Left renal cortex interstitium (tissue), 4 donors: Measurements from ENCODE around the gene AP1G1. TPM values are rescaled to one million over a fixed set of nuclear protein-coding genes. Genes with fewer than 3 reads are reported as not detected.
A peak's percentile ranks its signal among the peaks of the same experiment; 100 is the strongest.
"Not testable (repeated sequence)": the region's sequence is repeated elsewhere in the genome, so short reads cannot be mapped to it uniquely, and the experiment has no call there.

Experiments
- DNase-seq, 4 donors: peaks; one replicate each; pipeline ENCODE4 v3.0.0-alpha.2; 2013; ENCODE audit warnings: low read depth in 4 of 4, low spot score in 2 of 4, missing footprints in 1 of 4
- polyA plus RNA-seq, 4 donors: library from polyadenylated mRNA; unstranded; fragments of 120-200 nt; gene quantifications; one replicate each; pipeline ENCODE4 v1.2.1, GENCODE V29; 2013; ENCODE audit not compliant: insufficient read length in 4 of 4

AP1G1 gene
- polyA plus RNA-seq = 10 to 100 TPM; 65.7 to 97.9 (median 89.5) TPM

DNA sequence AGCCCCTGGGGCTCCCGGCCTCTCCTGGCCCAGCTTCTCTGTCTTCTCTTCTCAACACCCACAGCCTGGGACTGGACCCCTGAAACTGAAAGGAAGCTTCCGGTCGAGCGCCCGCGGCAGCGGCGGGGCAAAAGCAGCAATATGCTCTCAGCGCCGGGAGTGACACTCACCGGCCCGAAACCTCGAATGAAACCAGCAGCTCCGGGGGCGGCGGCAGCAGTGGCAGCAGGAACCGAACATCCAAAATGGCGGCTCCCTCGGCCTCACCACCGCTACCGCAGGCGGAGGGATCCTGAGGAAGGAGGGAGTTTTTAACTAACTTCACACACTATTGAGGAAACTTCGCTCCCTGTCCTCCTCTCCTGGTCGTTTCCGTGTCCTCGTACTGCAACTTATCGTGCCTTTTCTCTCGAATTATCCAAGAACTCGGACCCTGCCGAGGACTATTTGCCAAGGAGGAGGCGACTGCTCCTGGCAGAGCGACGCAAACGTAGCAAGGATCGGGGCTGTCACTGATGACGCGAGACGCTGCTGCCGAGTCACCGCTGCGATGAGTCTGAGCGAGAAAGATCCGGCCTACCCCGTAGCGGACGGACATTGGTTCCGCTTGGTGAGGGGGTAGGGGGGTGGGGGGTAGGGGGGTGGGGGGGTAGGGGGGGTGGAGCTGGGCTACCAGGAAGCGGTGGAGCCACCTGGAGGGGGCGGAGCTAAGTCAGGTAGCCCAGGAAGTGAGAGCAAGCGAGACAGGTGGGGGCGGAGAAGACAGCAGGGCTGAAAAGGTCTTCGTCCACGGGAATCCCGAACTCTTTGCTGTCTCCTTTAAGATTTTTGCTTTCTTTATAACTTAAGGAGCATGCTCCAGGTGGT, at the start of gene AP1G1:
Gene AP1G1 (minus strand): TSS at position 242 of the 867 bp plus-strand sequence. CDS start 19,355 bp downstream, outside the sequence.
- peak; percentile 96 to 100 (median 98) for DNase-seq

DNA sequence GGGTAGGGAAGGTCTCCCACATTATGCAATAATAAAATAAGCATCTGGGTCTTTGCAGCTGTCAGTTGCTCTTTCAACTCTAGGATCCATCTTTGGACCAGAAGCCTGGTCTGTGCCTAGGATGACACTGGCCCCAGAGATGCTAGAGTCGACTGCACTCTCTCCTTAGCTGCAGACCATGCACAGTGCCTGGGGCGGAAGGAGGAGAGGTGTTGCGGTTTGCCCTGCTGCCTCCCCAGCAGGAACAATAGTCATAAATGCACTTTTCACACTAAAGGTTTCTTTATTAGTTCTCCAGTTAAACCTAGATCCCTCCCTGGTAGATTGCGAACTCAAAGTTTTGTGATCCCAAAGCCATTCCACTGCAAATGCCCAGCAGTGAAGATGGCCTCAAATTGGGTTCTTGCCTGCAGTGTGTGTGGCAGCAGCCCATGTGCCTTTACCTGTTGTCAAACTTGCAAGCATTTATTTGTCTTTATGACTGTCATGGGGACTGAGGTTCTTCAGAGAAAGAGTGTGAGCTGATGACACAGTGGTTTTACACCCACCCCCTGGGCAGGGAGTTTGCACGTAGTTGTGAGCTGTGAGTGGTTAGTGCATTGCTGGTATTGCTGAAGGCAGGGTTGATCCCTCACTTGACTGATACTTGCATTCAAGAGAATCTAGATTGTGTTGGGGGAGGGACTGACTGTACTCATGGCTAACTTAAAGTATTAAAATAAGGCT, 47.5 kb upstream of the AP1G1 start:
- no peak for DNase-seq

DNA sequence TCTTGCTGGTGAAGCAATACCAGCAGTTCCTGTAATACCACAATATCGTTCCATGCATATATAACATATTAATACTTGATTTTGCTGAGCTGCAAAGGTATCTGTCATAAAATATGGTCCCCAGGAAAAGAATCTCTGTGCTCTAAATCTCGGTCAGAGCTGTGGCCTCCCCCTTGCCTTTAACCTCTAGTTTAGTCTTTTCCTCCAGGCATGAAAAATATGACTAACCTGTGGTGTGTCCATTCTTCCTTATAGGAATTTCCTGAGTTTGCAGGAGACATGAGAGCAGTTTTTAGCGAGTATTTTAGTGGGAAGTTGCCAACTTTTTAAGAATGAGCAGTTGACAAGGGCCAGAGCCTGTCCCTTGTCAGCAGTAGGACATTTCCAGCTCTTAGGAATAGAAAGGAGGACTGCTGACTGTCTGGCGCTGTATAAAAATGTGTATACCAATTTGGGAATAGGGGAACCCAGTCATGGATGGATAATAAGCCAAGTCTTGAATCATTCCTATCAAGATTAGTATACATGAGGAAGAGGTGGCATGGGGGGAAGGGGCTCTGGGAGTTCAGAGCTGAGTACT, 45.8 kb upstream of the AP1G1 start:
- DNase-seq = no peak

DNA sequence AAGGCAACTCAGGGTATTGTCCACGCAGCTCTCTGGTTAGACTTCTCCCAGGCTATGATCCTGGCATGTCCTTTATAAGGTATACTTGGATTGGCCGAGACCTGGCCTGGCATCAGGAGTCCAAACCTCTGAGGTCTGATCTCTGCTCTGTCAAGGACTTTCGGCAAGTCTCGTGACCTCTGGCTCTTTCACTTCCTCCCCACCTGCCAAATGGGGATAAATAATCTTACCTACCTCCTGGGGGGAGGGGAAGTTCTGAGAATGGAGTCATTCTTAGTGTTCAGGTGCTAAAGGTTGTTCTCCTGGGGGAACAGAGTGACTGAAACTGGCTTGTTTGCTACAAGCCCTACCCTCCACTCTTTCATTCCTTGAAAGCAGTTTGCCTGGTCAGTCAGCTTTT, 44.8 kb upstream of the AP1G1 start:
- no peak for DNase-seq

DNA sequence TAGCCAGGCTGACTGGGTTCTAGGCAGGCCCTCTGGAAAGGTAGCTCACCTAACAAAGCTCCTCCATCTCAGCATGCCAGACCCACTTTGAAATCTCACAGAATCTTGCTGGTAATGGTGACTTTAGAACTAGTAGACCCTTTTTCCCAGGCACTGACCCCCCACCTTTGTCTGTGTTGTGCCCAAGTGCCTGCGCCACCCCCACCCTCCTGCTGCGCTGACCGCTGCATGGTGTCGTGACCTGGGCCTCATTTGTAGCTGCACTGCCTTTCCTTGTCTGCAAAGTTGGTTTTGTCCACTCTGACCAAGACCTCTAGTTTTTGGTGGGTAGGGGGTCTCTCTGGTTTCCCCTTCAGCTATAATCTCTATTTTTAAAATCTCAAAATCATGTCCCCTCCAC, 43.9 kb upstream of the AP1G1 start:
- no peak for DNase-seq

DNA sequence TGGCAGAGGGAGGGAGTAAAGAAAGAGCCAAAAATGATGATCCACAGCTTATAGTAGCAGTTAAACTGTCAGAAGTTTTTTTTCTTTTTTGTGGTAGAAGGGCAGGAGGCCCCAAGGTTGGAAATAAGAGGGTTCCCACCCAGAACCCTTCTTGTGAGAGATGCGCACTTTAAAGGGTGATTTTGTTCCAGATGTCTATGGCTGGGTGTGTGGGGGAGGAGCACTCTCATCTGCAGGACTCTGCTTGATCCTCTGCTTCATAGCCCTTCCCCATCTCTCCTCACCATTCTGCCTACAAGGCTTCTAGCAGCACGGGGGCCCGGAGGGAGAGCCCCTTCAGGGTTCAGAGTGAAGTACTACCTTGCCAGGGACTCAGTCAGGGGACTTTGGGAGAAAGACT, 43.5 kb upstream of the AP1G1 start:
- DNase-seq = no peak

DNA sequence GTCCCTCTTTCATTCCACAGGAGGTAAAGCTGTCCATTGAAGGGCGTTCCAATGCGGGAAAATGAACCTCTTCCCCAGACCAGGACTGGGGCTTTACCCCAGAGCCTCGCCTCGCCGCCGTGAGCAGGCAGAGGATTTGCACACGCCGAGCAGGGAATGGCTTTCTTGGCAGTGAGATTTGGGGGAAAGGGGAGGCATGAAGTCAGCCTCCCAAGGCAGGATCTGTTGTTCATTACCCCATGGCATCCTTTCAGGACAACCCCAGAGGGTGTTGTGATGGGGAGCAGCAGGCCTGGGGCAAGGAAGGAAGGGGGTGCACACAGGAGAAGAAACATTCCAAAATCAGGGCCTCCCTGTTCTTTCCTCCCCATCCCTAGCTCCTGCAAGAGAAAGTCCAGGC, 43.1 kb upstream of the AP1G1 start:
- DNase-seq = no peak

DNA sequence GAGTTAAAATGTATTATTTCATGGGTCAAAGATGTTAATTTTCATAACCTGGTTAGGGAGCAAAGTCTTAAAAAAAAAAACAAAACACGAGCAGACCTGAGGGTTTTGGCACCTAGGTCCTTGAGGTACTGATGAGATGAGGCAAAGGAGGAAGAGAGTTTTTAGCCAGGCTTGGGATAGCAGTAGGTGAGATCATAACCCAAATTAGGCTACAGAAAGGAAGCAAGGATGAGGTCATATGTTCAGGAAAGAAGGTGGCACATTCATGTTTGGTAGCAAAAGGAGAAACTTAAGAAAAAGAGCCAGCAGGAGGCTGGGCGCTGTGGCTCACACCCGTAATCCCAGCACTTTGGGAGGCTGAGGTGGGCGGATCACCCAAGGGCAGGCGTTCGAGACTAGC, 40.0 kb upstream of the AP1G1 start:
- no peak for DNase-seq

DNA sequence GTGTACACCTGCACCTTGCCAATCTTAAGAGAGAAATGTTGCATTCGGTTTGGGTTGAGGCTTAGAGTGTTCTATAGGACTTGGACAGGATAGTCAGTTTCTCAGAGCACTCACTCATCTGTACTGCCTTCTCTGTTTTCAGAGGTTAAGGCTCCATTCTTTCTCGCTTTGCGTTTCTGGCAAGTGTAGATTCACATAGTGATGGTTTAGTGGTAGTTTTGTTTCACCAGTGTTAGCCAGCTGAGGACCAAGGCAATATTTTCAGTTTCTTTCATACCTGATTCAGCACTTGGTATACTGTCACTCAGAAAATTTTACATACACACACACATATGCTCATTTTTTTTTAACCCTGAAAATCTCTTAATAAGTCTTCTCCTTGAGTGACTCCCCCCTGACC, 38.5 kb upstream of the AP1G1 start:
- DNase-seq = no peak

DNA sequence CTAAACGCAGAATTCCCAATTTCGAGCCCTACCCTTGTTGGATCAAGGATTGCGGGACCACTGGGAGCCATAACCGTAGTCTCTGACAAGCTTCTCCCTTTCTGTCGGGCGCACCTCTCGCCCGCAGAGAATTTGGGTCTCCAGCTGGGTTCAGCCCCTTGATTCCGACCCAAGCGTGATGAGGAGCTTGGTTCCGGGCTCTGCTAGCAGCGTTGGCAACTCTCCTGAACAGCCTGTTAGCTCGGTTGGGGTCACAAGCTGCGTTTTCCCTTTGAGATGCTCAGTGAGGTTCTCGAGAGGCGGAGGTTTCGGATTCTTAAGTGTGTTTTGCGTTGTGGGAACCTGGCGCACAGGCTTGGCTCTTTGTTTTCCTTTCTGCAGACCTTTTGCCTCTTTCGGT, 37.8 kb upstream of the AP1G1 start:
- DNase-seq = no peak

DNA sequence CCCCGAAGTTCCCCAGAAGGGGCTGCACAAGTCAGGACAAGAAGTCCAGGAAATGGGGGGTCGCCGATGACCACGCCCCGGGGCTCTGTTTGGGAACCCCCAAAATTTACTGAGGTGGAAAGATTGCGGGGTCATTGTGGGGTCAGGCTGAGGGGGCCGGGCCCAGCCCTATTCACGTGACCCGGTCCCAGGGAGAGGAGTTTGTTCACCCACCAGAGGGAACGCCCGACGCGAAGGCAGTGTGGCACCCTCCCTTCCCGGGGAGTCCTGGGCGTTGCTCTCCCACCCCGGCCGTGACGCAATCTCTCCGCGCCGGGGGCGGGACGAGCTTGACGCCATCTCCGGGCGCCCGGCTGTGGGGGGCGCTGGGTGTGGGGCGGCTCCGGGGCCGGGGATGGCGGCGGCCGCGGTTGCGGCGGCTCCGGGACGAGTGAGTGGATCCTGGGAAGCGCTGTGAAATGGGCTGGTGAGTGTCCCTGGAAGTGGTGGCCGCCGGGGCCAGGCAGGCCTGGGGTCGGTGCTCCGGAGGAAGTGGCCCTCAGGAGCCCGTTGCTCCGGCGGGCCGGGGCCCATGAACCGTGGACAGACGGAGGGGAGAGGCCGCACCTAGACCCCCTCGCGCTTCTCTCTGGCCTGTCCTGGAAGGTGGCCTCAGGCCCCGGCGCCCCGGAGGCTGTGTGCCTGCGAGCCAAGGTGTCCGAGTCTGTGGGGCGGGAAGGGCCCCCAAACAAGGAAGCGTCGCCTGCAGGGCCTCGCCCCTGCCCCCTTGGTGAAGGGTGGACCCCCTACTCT, 37.2 kb upstream of the AP1G1 start, which contains the start of gene ATXN1L:
Gene ATXN1L (plus strand): TSS at position 338 of the 792 bp plus-strand sequence. CDS start 3,765 bp downstream, outside the sequence.
- peak; percentile 47 to 85 (median 75) for DNase-seq

DNA sequence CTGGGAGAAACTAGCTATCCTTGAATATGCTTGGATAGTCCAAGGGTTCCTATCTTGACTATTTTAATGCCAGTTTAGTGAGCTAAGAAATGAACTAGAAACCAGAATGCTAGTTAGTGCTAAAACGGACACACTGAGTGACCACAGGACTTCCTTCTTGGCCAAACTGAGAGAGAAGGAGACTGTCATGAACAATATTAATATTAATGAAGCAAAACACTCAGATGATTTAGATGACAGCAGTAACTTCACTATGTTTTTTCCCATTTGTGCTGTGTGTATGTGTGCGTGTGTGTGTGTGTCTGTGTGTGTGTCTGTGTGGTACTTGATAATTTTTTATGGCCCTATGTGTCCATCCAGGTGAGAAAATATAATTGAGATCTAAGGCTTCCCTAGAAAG, 34.9 kb upstream of the AP1G1 start:
- DNase-seq = no peak

DNA sequence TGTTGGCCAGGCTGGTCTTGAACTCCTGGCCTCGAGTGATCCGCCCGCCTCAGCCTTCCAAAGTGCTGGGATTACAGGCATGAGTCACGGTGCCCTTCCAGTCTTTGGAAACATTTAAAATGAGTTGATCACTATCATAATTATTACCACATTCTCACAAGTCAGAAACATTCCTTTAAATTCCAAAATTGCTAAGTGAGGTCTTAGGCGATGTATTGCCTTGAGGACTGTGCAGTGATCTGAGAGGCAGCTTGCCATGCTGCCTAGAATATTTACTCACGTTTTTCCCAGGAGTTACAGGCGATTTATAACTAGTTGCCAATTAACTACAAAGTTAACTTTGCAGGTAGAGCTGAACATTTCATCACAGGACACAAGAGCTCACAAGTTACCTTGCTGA, 31.4 kb upstream of the AP1G1 start:
- DNase-seq = no peak

DNA sequence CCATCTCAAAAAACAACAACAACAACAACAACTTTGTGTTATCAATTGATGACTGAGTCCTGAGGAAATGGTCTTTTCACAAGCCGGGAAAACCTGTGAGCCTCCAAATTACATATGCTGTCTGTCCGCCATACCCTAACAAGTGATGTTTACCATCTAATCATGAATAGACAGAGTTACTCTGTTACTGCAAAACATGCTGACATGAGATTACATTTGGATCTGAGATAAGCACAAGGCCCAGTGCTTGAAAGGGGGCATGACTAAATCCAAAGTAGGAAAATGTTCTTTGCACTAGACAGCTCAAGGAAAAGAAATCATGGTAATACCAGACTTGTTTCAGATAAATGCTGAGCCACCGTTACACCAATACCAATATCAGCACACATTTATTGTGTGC, 28.5 kb upstream of the AP1G1 start:
- no peak for DNase-seq

DNA sequence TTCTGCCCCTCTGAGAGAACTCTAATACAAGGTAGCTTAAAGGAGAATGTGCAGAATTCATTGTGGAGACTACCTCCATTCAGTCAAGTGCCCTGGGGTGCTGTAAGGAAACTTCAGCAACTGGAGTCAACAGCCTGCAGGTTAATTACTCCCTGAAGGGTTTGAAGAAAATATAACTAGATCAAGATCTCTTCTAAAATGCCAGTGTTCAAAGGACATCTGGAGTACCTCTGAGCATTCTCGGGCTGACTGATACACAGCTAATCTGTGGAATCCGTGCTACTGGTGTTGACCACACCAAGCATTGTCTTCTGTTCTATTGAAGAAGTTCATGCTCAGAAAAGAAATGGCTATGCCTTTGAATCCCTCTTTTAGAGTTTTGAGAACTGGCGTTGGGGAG, 25.7 kb upstream of the AP1G1 start:
- no peak for DNase-seq

DNA sequence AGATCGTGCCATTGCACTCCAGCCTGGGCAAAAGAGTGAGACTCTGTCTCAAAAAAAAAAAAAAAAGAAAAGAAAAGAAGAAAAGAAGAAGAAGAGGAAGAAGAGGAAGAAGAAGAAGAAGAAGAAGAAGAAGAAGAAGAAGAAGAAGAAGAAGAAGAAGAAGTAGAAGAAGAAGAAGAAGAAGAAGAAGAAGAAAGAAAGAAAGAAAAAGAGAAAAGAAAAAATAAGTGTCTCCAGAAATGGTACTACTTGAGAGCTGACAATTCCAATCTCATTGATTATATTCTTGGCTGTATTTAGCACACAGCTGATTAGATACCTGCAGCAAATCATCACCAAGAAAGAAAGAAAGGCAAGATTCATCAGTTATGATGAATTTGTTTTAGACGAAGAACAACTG, 23.5 kb upstream of the AP1G1 start:
- DNase-seq = not testable (repeated sequence)

DNA sequence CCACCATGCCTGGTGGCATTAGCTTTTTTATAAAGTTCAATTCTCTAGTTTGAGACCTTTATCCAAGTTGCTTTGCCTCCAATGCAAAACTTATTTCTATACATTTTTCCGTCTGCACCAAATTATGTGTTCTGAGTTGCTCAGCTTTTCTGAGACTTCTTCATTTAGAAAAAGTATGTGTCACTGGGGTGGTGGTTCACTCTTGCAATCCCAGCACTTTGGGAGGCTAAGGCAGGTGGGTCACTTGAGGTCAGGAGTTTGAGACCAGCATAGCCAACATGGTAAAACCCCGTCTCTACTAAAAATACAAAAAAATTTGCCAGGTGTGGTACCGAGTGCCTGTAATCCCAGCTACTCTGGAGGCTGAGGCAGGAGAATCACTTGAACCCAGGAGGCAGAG, 23.1 kb upstream of the AP1G1 start:
- not testable (repeated sequence) for DNase-seq

DNA sequence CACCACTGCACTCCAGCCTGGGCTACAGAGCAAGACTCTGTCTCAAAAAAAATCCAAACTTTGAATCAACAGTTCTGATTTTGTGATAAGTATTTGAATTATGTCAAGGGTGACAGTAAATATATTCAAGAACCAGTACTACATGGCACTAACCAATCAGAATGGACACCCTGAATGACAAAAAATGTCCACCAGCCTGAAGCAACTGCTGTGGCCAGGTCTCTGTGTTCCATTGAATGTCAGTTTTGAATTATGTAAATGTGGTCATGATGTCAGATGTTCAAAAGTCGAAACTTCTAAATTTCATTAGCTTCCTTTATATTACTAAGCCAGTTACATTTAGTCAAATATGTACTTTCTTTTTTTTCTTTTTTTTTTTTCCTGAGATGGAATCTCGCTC, 21.7 kb upstream of the AP1G1 start:
- no peak for DNase-seq

DNA sequence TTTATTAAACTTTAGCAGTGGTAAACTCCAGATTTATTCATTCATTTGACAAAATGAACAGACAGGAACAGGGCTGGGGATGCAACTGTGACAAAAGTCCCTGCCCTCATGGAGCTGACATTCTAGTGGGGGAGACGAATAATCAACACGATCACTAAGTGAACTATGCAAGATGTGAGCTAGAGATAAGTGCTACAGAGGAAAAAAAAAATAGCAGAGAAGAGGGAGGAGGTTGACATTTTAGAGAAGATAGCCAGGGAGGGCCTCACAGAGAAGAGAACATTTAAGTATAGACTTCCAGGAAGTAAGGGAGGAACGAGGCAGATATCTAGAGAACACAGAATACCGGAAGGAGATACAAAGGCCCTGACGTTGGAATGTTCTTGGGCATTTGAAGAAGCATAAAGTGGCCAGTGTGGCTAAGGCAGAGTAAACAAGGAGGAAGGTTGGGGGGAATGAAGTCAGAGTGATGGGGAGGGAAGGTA, 17.9 kb upstream of the AP1G1 start:
- no peak for DNase-seq

DNA sequence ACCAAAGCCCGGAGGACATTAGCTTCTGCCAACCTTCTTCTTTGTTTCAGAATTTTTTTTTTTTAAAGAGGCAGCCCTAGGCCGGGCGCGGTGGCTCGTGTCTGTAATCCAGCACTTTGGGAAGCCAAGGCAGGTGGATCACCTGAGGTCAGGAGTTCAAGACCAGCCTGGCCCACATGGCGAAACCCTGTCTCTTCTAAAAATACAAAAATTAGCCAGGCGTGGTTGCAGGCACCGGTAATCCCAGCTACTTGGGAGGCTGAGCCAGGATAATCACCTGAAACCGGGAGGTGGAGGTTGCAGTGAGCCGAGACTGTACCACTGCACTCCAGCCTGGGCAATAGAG, 8.5 kb upstream of the AP1G1 start:
- DNase-seq = not testable (repeated sequence)
